Measurements from ENCODE around the gene ROBO2.

The ROBO2 gene

GRCh38 chr3:77190374-77190773 lies 150.5 kb downstream of the ROBO2 start:
- DNase-seq (ENCODE audit: low read depth), result no peak

- DNase-seq (ENCODE audit: low read depth), result no peak
Measured at GRCh38 chr3:77191014-77191413, 151.1 kb downstream of the ROBO2 start.

GRCh38 chr3:77191640-77192039 lies 151.7 kb downstream of the ROBO2 start:
- no peak for DNase-seq (ENCODE audit: low read depth)

- no peak for DNase-seq (ENCODE audit: low read depth)
Measured at GRCh38 chr3:77195766-77196545, 156.1 kb downstream of the ROBO2 start.

- DNase-seq (ENCODE audit: low read depth), result no peak
Measured at GRCh38 chr3:77197408-77197807, 157.5 kb downstream of the ROBO2 start.

- no peak for DNase-seq (ENCODE audit: low read depth)
Measured at GRCh38 chr3:77203851-77204250, 164.0 kb downstream of the ROBO2 start.

GRCh38 chr3:77204788-77205187 lies 164.9 kb downstream of the ROBO2 start:
- DNase-seq (ENCODE audit: low read depth), result no peak

- no peak for DNase-seq (ENCODE audit: low read depth)
Measured at GRCh38 chr3:77207753-77208152, 167.9 kb downstream of the ROBO2 start.

- no peak for DNase-seq (ENCODE audit: low read depth)
Measured at GRCh38 chr3:77222701-77223100, 182.8 kb downstream of the ROBO2 start.

- DNase-seq (ENCODE audit: low read depth), result no peak
Measured at GRCh38 chr3:77227567-77227966, 187.7 kb downstream of the ROBO2 start.

- DNase-seq (ENCODE audit: low read depth), result no peak
Measured at GRCh38 chr3:77232557-77232956, 192.7 kb downstream of the ROBO2 start.

- DNase-seq (ENCODE audit: low read depth), result no peak
Measured at GRCh38 chr3:77234004-77234403, 194.1 kb downstream of the ROBO2 start.

GRCh38 chr3:77236118-77236517 lies 196.2 kb downstream of the ROBO2 start:
- no peak for DNase-seq (ENCODE audit: low read depth)

GRCh38 chr3:77240072-77240650 lies 200.3 kb downstream of the ROBO2 start:
- no peak for DNase-seq (ENCODE audit: low read depth)

GRCh38 chr3:77242371-77242770 lies 202.5 kb downstream of the ROBO2 start:
- no peak for DNase-seq (ENCODE audit: low read depth)

- no peak for DNase-seq (ENCODE audit: low read depth)
Measured at GRCh38 chr3:77244981-77245380, 205.1 kb downstream of the ROBO2 start.

GRCh38 chr3:77247061-77247460 lies 207.2 kb downstream of the ROBO2 start:
- no peak for DNase-seq (ENCODE audit: low read depth)

- DNase-seq (ENCODE audit: low read depth), result no peak
Measured at GRCh38 chr3:77247817-77248216, 207.9 kb downstream of the ROBO2 start.

- DNase-seq (ENCODE audit: low read depth), result no peak
Measured at GRCh38 chr3:77248420-77248819, 208.5 kb downstream of the ROBO2 start.

GRCh38 chr3:77251136-77251535 lies 211.2 kb downstream of the ROBO2 start:
- no peak for DNase-seq (ENCODE audit: low read depth)

GRCh38 chr3:77254967-77255831 lies 215.3 kb downstream of the ROBO2 start:
- DNase-seq (ENCODE audit: low read depth), result no peak

GRCh38 chr3:77256584-77257503 lies 216.9 kb downstream of the ROBO2 start:
- DNase-seq (ENCODE audit: low read depth), result no peak

Measured in activated T-helper 9 cell treated with anti-CD3 and anti-CD28 coated beads, Interleukin-2, amount 50 U/mL, for 16 hours (primary cell).